Activated naive CD8-positive, alpha-beta T cell treated with anti-CD3 and anti-CD28 coated beads, Interleukin-2, amount 10 ng/mL, durations not matched to agents 7 days and 5 days (primary cell): Measurements from ENCODE around the gene ZNF678. TPM values are rescaled to one million over a fixed set of nuclear protein-coding genes. Genes with fewer than 3 reads are reported as not detected.
"Not testable (repeated sequence)": the region's sequence is repeated elsewhere in the genome, so short reads cannot be mapped to it uniquely, and the experiment has no call there.

Source experiments
- ATAC-seq: fragments of 150-1000 bp; cut with Tn5 transposase; one replicate; pipeline ENCODE4 v1.10.0; 2021; ENCODE audit warnings: low read depth, moderate library complexity
- POLR2A ChIA-PET: fragments of 350-600 bp; sonication (Branson Sonifier 250); formaldehyde crosslinking; loops from one replicate; lab custom pipeline; 2021; ENCODE audit warnings: antibody characterized with exemption; lab: Charles Lee
- DNase-seq: peaks from one replicate; pipeline ENCODE4 v3.0.0; 2021
- H3K27ac Mint-ChIP-seq: one replicate; pipeline ENCODE4 v1.8.0; 2022; ENCODE audit warnings: mild to moderate bottlenecking, mixed read lengths
- H3K27me3 Mint-ChIP-seq: one replicate; pipeline ENCODE4 v1.8.0; 2022; ENCODE audit warnings: mild to moderate bottlenecking, moderate library complexity, mixed read lengths
- H3K36me3 Mint-ChIP-seq: one replicate; pipeline ENCODE4 v1.8.0; 2021; ENCODE audit warnings: mild to moderate bottlenecking, mixed read lengths
- H3K4me1 Mint-ChIP-seq: one replicate; pipeline ENCODE4 v1.8.0; 2021; ENCODE audit warnings: mixed read lengths
- H3K4me3 Mint-ChIP-seq: one replicate; pipeline ENCODE4 v1.8.0; 2022; ENCODE audit warnings: mild to moderate bottlenecking, moderate library complexity, mixed read lengths
- H3K9me3 Mint-ChIP-seq: one replicate; pipeline ENCODE4 v1.8.0; 2021; ENCODE audit warnings: mixed read lengths
- total RNA-seq, 2 experiments: library from RNA; stranded (reverse); gene quantifications; one replicate each; pipeline ENCODE4 v1.2.3, GENCODE V29; 2021

Gene ZNF678
- total RNA-seq, 2 experiments from 2014 or later: 6.9 to 7.3 TPM

DNA sequence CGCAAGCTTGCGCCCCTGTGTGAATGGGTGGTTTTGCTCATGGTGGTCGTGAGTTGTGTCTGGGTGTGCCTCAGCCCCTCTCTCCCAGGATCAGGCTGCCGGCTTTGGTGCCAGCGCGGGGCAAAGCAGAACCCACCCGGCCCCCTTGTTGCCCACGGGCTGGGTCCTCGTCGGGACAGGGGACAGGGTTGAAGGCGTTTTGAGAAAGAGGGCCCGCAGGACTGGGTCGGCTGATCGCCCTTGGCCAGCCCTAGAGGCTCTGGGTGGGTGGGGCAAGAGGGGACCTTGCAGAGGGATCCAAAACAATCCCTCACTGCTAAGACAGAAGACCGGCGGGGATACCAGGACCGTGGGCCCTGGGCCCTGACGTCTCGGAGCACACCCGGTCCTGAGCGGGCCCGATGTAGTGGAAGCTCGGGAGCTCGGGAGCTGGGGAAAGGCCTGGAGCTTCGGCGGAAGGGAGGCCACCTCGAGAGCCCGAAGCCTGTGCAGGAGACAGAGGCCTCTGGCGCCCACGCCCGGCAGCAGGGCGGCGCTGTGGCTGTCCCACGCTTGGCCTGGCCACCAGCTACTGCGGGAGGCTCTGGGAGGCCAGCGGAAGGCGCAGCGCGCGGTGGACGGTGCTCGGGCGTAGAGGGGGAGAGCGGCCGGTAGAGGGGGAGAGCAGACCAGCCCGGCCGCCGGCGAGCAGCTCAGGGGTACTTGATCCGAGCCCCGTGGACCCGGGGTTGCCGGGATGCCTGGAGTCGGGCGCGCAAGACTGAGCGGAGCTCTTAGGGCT is 2.8 kb upstream of the ZNF678 start:
- POLR2A ChIA-PET: no interaction called here

DNA sequence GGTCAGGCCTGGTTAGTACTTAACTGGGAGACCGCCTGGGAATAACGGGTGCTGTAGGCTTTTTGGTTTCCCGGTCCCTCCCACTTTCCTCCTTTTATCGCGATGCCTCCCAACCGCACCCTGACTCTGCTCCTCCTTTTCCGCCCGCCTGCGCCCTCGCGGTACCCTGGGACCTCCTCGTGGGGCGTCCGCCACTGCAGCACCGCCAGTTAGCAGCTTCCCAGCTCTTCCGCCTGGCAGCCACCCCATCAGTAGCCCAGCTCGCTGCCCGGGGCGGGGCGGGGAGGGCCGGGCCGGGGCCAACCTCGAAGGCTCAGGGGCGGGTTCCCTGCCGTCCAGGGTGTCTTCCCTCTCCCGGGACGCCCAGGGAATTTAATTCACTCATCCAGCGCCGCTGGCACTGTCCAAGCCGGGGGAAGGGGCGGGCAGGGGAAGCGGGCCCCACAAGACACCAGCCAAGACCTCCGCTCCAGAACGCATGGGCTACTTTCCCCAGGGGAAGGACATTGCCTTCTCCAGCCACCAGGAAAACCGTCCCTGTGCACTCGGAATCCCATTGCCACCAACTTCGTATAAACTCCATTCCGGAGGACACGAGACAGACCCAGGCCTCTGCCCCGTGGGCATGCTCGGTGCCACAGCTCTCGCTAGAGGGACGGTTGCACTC is 2.0 kb upstream of the ZNF678 start:
- Mint-ChIP-seq H3K36me3 (peaks cover 20% of the 10 kb centered on the region), H3K27ac (no peak overlapping the region), H3K4me3 (no peak overlapping the region), H3K4me1 (peaks cover 8% of the 10 kb centered on the region), H3K27me3 (peaks cover 25% of the 10 kb centered on the region), H3K9me3 (peaks cover 11% of the 10 kb centered on the region)
- ATAC-seq (no peak), DNase-seq (no peak)
- POLR2A ChIA-PET: no interaction called here

More for the DNA sequence above, 2.8 kb upstream of the ZNF678 start:
- Mint-ChIP-seq H3K9me3 (peaks cover 11% of the 10 kb centered on the region), H3K36me3 (peaks cover 20% of the 10 kb centered on the region), H3K4me1 (peaks cover 8% of the 10 kb centered on the region), H3K4me3 (no peak overlapping the region), H3K27me3 (peaks cover 25% of the 10 kb centered on the region), H3K27ac (no peak overlapping the region)
- DNase-seq (peak; percentile 28), ATAC-seq (no peak)

DNA sequence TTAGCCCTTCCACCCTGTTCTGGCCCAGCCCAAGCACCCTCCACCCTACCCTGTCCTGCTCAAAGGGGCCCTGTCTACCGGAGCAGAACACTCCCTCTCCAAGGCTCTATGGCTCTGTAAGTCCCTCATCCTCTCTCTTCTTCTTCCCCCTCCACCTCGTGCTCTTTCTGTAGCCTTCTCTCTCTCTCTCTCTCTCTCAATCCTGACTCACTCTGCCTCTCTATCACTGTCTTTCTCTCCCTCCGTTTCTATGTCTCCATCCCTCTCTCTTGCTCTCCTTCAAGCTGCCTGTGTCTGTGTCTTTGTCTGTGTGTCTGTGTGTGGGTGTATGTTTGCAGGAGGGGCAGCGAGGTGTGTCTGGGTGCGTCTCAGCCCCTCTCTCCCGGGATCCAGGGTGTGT is 1.3 kb upstream of the ZNF678 start:
- no peak for DNase-seq
- Mint-ChIP-seq H3K36me3 (peaks cover 20% of the 10 kb centered on the region), H3K9me3 (peaks cover 11% of the 10 kb centered on the region), H3K4me1 (peaks cover 8% of the 10 kb centered on the region), H3K27ac (no peak overlapping the region), H3K4me3 (no peak overlapping the region), H3K27me3 (peaks cover 25% of the 10 kb centered on the region)
- POLR2A ChIA-PET: no interaction called here
- no peak for ATAC-seq

DNA sequence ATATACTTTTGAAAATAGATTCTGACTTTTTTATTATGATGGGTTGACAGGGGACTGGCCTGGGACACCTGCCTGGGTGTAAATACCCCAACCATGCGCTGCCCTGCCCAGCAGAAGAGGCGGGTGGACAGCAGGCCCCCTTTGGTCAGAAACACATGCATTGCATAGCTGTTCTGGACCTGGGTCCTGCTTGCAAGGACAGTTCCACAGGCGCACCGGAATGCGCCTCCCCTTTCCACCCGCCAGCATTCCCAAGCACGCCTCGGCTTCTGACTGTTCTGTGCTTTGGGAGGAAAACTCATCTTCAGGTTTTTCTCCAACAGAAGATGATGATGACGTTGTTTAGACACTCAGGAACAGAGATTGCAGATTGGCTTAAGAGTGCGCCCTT is 428 bp upstream of the ZNF678 start:
- Mint-ChIP-seq H3K4me3 (peak overlapping the region; percentile 94), H3K27me3 (peaks cover 25% of the 10 kb centered on the region), H3K27ac (peak overlapping the region; percentile 87), H3K36me3 (peaks cover 22% of the 10 kb centered on the region), H3K9me3 (peaks cover 11% of the 10 kb centered on the region), H3K4me1 (peaks cover 11% of the 10 kb centered on the region)
- DNase-seq: no peak
- no peak for ATAC-seq
- POLR2A ChIA-PET: interaction anchor here (1.1 to 1.5 kb wide), 2 partner anchors 15 to 20 kb away, joined by 3 to 7 read pairs; no protein-coding TSS in a partner anchor

DNA sequence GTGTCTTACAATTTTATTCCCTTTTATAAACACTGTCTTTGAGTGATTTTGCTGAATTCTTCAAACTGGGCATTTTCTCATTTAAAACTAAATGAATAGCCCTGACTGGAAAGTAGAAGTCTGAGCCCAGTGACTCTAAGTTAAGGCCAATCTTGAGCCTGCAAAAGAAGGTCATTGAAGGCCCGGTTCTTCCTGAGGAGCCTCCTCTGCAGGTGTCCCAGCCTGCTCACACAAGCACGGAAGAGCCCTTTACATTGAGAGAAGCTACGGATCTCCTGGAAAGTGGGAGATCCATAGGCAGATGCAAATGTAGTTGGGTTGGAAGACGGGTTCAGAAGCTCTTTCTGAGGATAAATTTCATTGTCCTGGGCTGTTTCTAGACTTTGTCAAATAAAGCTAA is 3.9 kb downstream of the ZNF678 start:
- no peak for ATAC-seq
- peaks cover 11% of the 10 kb centered on the region for H3K4me1 Mint-ChIP-seq
- H3K27me3 Mint-ChIP-seq: peaks cover 1% of the 10 kb centered on the region
- POLR2A ChIA-PET: no interaction called here
- no peak for DNase-seq
- no peak overlapping the region for H3K4me3 Mint-ChIP-seq
- H3K36me3 Mint-ChIP-seq: peaks cover 15% of the 10 kb centered on the region
- no peak overlapping the region for H3K27ac Mint-ChIP-seq
- H3K9me3 Mint-ChIP-seq: peaks cover 1% of the 10 kb centered on the region

DNA sequence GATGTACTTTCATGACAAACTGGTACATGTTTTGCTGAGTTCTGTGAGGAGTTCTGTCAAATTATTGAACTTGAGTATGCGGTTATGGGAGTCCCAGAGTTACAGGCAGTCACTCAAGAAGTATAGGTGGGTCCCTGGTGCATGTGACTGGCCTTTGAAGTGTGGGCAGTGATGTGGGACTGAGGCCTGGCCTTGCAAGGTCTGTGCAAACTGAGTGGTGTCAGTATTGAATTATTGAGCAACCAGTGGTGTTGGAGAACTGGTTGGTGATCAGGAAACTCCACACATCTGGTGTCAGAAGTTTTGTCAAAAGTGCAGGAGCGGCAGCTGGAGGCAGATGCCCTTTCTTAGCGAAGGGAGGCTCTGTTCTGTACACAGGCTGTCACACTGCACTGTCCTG is 5.2 kb downstream of the ZNF678 start:
- DNase-seq: no peak
- Mint-ChIP-seq H3K4me1 (peaks cover 7% of the 10 kb centered on the region), H3K9me3 (peaks cover 4% of the 10 kb centered on the region), H3K27ac (no peak overlapping the region), H3K36me3 (peaks cover 17% of the 10 kb centered on the region), H3K27me3 (no peaks in the 10 kb centered on the region), H3K4me3 (no peak overlapping the region)
- POLR2A ChIA-PET: no interaction called here
- ATAC-seq: no peak

DNA sequence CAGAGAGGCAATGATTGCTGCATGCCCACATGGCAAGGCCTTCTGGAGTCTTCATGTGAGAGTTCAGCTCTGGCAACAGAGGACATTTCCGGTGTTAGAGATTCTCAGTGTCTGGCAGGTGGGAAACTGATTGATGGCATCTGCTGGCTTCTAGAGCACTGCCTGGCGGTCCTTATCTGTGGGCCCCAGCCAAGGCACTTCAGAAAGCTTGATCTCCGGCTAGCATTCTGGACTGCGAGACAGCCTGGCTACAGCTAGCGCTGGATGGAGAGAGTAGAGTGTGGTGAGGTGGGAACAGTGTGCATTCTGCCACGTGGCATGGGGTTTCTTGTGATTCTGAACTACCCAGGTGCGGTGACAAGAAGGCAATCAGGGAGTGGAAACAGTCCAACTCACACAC is 9.4 kb downstream of the ZNF678 start:
- no peak for ATAC-seq
- no peak overlapping the region for H3K4me3 Mint-ChIP-seq
- H3K9me3 Mint-ChIP-seq: peaks cover 30% of the 10 kb centered on the region
- peaks cover 2% of the 10 kb centered on the region for H3K4me1 Mint-ChIP-seq
- H3K27me3 Mint-ChIP-seq: no peaks in the 10 kb centered on the region
- POLR2A ChIA-PET: no interaction called here
- no peak overlapping the region for H3K27ac Mint-ChIP-seq
- DNase-seq: no peak
- peaks cover 32% of the 10 kb centered on the region for H3K36me3 Mint-ChIP-seq

DNA sequence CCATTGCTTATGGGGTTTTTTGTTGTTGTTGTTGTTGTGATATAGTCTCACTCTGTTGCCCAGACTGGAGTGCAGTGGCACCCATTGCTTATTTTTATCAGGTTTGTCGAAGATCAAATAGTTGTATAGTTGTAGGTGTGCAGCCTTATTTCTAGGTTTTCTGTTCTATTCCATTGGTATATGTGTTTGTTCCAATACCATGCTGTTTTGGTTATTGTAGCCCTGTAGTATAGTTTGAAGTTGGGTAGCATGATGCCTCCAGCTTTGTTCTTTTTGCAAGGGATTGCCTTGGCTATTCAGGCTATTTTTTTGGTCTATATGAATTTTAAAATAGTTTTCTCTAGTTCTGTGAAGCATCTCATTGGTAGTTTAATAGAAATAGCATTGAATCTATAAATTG is 11.6 kb downstream of the ZNF678 start:
- Mint-ChIP-seq H3K9me3 (peaks cover 42% of the 10 kb centered on the region), H3K27me3 (no peaks in the 10 kb centered on the region)

DNA sequence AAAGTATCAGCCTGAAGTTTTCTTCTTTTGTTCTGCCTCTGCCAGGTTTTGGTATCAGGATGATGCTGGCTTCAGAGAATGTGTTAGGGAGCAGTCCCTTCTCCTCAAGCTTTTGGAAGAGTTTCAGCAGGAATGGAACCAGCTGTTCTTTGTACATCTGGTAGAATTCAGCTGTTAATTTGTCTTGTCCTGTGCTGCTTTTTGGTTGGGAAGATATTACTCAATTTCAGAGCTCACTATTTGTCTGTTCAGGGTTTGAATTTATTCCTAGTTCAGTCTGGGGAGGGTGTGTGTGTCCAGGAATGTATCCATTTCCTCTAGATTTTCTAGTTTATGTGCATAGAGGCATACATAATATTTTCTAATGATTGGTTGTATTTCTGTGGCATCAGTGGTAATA is 12.8 kb downstream of the ZNF678 start:
- H3K27me3 Mint-ChIP-seq: no peaks in the 10 kb centered on the region
- H3K4me3 Mint-ChIP-seq: no peak overlapping the region
- ATAC-seq (no peak), DNase-seq (no peak)
- POLR2A ChIA-PET: no interaction called here
- peaks cover 45% of the 10 kb centered on the region for H3K9me3 Mint-ChIP-seq
- peaks cover 34% of the 10 kb centered on the region for H3K36me3 Mint-ChIP-seq
- no peaks in the 10 kb centered on the region for H3K4me1 Mint-ChIP-seq
- no peak overlapping the region for H3K27ac Mint-ChIP-seq

More for the DNA sequence above, 11.6 kb downstream of the ZNF678 start:
- DNase-seq: no peak
- no peak overlapping the region for H3K27ac Mint-ChIP-seq
- no peak overlapping the region for H3K4me3 Mint-ChIP-seq
- peaks cover 33% of the 10 kb centered on the region for H3K36me3 Mint-ChIP-seq
- ATAC-seq: no peak
- POLR2A ChIA-PET: no interaction called here
- H3K4me1 Mint-ChIP-seq: no peaks in the 10 kb centered on the region

DNA sequence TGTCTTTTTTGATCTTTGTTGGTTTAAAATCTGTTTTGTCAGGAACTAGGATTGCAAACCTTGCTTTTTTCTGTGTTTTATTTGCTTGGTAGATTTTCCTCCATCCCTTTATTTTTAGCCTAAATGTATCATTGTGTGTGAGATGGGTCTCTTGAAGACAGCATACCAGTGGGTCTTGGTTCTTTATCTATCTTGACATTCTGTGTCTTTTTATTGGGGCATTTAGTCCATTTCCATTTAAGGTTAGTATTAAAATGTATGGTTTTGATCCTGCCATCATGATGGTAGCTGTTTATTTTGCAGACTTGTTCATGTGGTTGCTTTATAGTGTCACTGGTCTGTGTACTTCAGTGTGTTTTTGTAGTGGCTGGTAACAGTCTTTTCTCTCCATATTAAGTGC is 14.1 kb downstream of the ZNF678 start:
- Mint-ChIP-seq H3K4me3 (no peak overlapping the region), H3K36me3 (peaks cover 34% of the 10 kb centered on the region)
- POLR2A ChIA-PET: no interaction called here

DNA sequence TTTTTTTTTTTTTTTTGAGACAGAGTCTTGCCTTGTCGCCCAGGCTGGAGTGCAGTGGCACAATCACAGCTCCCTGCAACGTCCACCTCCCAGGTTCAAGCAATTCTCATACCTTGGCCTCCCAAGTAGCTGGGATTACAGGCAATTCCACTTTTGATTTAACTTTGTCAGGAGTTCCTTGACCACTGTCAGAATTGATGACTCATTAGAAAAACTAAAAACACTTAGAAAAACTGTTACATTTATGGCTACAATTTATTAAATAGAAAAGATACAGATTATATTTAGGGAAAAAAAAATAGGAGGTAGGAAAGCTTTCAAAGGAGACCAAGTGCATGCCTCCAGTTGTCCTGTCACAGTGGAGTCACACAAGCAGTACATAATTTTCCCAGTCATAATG is 20.0 kb downstream of the ZNF678 start:
- POLR2A ChIA-PET: interaction anchor here (0.5 kb wide), 1 partner anchor 540 kb away, joined by 3 read pairs; no protein-coding TSS in a partner anchor
- peaks cover 22% of the 10 kb centered on the region for H3K9me3 Mint-ChIP-seq
- H3K4me3 Mint-ChIP-seq: no peak overlapping the region
- H3K4me1 Mint-ChIP-seq: no peaks in the 10 kb centered on the region
- H3K36me3 Mint-ChIP-seq: peaks cover 34% of the 10 kb centered on the region
- no peak for DNase-seq
- no peak overlapping the region for H3K27ac Mint-ChIP-seq
- H3K27me3 Mint-ChIP-seq: no peaks in the 10 kb centered on the region
- ATAC-seq: no peak

More for the DNA sequence above, 14.1 kb downstream of the ZNF678 start:
- no peak for DNase-seq
- Mint-ChIP-seq H3K27me3 (no peaks in the 10 kb centered on the region), H3K9me3 (peaks cover 45% of the 10 kb centered on the region), H3K4me1 (no peaks in the 10 kb centered on the region), H3K27ac (no peak overlapping the region)
- no peak for ATAC-seq

DNA sequence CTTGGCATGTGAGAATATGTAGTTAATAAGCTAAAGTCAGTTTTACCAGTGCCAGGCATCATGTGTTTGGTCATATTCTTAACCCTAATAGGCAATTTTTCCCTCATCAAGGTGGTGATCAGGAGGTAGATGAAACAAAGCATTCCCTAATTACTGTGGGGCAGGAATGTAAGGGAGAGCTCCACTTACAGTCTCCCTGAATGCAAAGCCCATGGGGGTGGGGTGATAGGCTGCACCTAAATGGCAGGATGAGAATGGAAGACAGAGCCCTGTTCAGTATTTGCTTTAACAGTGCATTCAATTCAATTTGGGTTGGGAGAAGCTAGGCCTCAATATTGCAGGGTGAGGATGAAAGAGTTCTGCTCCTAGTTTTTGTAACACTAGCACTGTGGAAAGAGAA is 23.4 kb downstream of the ZNF678 start:
- no peaks in the 10 kb centered on the region for H3K4me1 Mint-ChIP-seq
- no peaks in the 10 kb centered on the region for H3K27me3 Mint-ChIP-seq
- H3K36me3 Mint-ChIP-seq: peaks cover 39% of the 10 kb centered on the region
- DNase-seq: no peak
- H3K9me3 Mint-ChIP-seq: peaks cover 22% of the 10 kb centered on the region
- ATAC-seq: no peak
- no peak overlapping the region for H3K27ac Mint-ChIP-seq
- H3K4me3 Mint-ChIP-seq: no peak overlapping the region
- POLR2A ChIA-PET: no interaction called here

DNA sequence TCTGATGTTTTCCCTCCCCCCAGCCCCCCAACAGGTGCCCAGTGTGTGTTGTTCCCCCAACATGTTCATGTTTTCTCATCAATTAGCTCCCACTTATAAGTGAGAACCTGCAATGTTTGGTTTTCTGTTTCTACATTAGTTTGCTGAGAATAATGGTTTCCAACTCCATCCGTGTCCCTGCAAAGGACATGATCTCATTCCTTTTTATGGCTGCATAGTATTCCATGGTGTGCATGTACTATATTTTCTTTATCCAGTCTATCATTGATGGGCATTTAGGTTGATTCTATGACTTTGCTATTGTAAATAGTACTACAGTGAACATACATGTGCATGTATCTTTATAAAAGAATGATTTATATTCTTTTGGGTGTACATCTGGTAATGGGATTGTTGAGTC is 24.6 kb downstream of the ZNF678 start:
- H3K9me3 Mint-ChIP-seq: peaks cover 25% of the 10 kb centered on the region
- no peak for ATAC-seq

DNA sequence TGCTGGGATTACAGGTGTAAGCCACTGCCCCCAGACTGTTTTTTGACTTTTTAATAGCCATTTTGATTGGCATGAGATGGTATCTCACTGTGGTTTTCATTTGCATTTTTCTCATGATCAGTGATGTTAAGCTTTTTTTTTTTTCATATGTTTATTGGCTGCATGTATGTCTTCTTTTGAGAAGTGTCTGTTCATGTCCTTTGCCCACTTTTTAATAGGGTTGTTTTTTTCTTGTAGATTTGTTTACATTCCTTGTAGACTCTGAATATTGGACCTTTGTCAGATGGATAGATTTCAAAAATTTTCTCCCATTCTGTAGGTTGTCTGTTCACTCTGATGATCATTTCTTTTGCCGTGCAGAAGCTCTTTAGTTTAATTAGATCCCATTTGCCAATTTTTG is 25.4 kb downstream of the ZNF678 start:
- POLR2A ChIA-PET, H3K4me1 Mint-ChIP-seq, H3K27me3 Mint-ChIP-seq, DNase-seq, ATAC-seq, H3K4me3 Mint-ChIP-seq, H3K27ac Mint-ChIP-seq: not testable (repeated sequence)
- H3K9me3 Mint-ChIP-seq: peaks cover 28% of the 10 kb centered on the region
- H3K36me3 Mint-ChIP-seq: peaks cover 45% of the 10 kb centered on the region

More for the DNA sequence above, 24.6 kb downstream of the ZNF678 start:
- Mint-ChIP-seq H3K4me1 (no peaks in the 10 kb centered on the region), H3K27ac (no peak overlapping the region), H3K36me3 (peaks cover 45% of the 10 kb centered on the region), H3K27me3 (no peaks in the 10 kb centered on the region), H3K4me3 (no peak overlapping the region)
- POLR2A ChIA-PET: no interaction called here
- no peak for DNase-seq
